Testis (tissue), 3 donors: ENCODE measurements around the gene LRRC1. TPM values are rescaled to one million over a fixed set of nuclear protein-coding genes. Genes with fewer than 3 reads are reported as not detected.

Experiments used
- DNase-seq: peaks from one replicate; pipeline ENCODE4 v3.0.0-alpha.2; 2019
- H3K27ac ChIP-seq, 2 donors: fragments of 200-600 bp; sonication (generic); one replicate each; pipeline ENCODE4 v1.5.1; 2019
- H3K27me3 ChIP-seq: fragments of 200-600 bp; sonication (generic); one replicate; pipeline ENCODE4 v1.5.1; 2019
- H3K36me3 ChIP-seq: fragments of 200-600 bp; sonication (generic); one replicate; pipeline ENCODE4 v1.5.1; 2017; ENCODE audit warnings: low read depth; ENCODE audit errors: missing control alignments
- H3K4me1 ChIP-seq: fragments of 200-600 bp; sonication (generic); one replicate; pipeline ENCODE4 v1.5.1; 2019
- H3K4me3 ChIP-seq, 2 donors: fragments of 200-600 bp; sonication (generic); one replicate each; pipeline ENCODE4 v1.5.1; 2017 to 2019
- H3K9me3 ChIP-seq: fragments of 200-600 bp; sonication (generic); one replicate; pipeline ENCODE4 v1.5.1; 2017
- CTCF ChIP-seq, 3 experiments: fragments of 450-650 bp in 2 of 3; fragments of 200-600 bp in 1 of 3; sonication (generic) in 1 of 3; IDR thresholded peaks; one replicate each; pipeline ENCODE4 v1.5.1; 2016 to 2019; ENCODE audit warnings: antibody characterized with exemption in 3 of 3, mild to moderate bottlenecking in 2 of 3, moderate library complexity in 1 of 3
- POLR2A ChIP-seq: fragments of 450-650 bp; IDR thresholded peaks from one replicate; pipeline ENCODE4 v1.6.1; 2017; ENCODE audit warnings: antibody characterized with exemption, mild to moderate bottlenecking, moderate library complexity
- WGBS, 2 donors: methylation state at CpG; one replicate each; pipeline ENCODE4 v1.1.5; 2018; 5-methylcytosine and 5-hydroxymethylcytosine counted together
- intact Hi-C: fragments of 100-400 bp; cut with DNase I; formaldehyde crosslinking; loops from one replicate; pipeline ENCODE4 v1.15.1; 2023; ENCODE audit warnings: low total_unique reads
- polyA plus RNA-seq: library from polyadenylated mRNA; stranded (reverse); fragments of 350-450 nt; fragmentation: Illumina TruSeq; extraction: RNeasy Lipid Tissue Mini Kit (QIAGEN cat#74804); gene quantifications from one replicate; pipeline ENCODE4 v1.2.3, GENCODE V29; 2014; ENCODE audit warnings: low read depth, low replicate concordance; ENCODE audit not compliant: insufficient read depth
- total RNA-seq, 2 donors: library from RNA; depleted of rRNA; stranded (reverse); fragments of >200 nt; gene quantifications; one replicate each; pipeline ENCODE4 v1.2.3, GENCODE V29; 2016

Gene LRRC1
- total and polyA plus RNA-seq, 3 donors from 2014 or later: 29.5 to 36.5 (median 34.1) TPM

DNA sequence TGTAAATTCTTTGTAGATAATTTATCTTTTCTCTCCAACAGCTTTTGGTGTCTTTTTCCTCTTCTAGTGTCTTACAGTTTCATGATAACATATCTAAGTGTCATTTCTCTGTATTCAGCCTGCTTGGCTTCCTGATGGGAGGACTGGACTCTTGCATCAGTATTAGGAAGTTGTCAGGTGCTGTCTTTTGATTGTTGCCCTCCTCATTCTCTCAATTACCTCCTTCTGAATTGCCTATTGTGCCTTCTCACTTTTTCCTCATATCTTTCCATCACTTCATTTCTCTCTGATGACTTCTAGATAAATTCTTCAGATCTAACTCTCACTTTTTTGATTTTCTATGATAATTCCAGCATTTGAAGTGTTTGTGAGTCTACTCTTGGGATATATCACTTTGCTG is 162.0 kb downstream of the LRRC1 start:
- Histone ChIP-seq H3K27me3 (no peaks in the 10 kb centered on the region), H3K27ac (no peak overlapping the region), H3K4me1 (no peaks in the 10 kb centered on the region), H3K9me3 (no peaks in the 10 kb centered on the region), H3K36me3 (no peaks in the 10 kb centered on the region), H3K4me3 (no peak overlapping the region)
- DNase-seq: no peak
- TF ChIP-seq POLR2A (no peak), CTCF (IDR thresholded peaks at IDR 0.05) (no peak)
- intact Hi-C loops: loop anchor here (10.0 kb wide), 2 partner anchors 162 to 222 kb away; partner anchors contain the start of gene LRRC1

DNA sequence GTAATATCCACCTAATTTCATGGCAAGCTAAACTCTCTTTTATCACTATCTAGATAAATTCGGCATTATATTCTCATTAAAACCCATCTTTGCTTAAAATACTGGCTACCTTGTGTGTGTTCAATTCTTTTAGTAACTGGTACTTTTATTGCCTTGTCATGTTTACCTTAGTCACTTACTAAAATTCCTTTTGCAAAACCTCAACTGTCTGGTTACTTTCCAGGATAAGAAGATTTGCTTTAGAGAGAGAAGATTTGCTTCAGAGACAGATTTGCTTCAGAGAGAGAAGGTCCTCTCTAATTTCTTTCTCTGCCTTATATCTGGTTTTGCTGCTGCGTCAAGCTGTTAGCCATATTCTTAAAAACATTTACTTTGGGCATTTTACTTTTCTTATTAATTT is 164.9 kb downstream of the LRRC1 start:
- Histone ChIP-seq H3K27ac (no peak overlapping the region), H3K4me1 (no peaks in the 10 kb centered on the region), H3K9me3 (no peaks in the 10 kb centered on the region), H3K4me3 (no peak overlapping the region), H3K27me3 (no peaks in the 10 kb centered on the region), H3K36me3 (no peaks in the 10 kb centered on the region)
- no peak for DNase-seq
- 45 to 91% methylated on average over 2 of the region's 2 CpGs for WGBS, 2 donors
- intact Hi-C loops: loop anchor here (10.0 kb wide), 2 partner anchors 165 to 225 kb away; partner anchors contain the start of gene LRRC1
- TF ChIP-seq CTCF (IDR thresholded peaks at IDR 0.05) (no peak), POLR2A (no peak)

GRCh38 chr6:53960311-53960710 is 165.5 kb downstream of the LRRC1 start:
- Histone ChIP-seq H3K4me3 (no peak overlapping the region), H3K27ac (no peak overlapping the region), H3K27me3 (no peaks in the 10 kb centered on the region), H3K4me1 (no peaks in the 10 kb centered on the region), H3K9me3 (no peaks in the 10 kb centered on the region), H3K36me3 (no peaks in the 10 kb centered on the region)
- TF ChIP-seq POLR2A (no peak), CTCF (IDR thresholded peaks at IDR 0.05) (no peak)
- 63 to 78% methylated on average over 4 of the region's 4 CpGs for WGBS, 2 donors
- intact Hi-C loops: no loop called here
- no peak for DNase-seq

GRCh38 chr6:53961679-53962370 is 167.0 kb downstream of the LRRC1 start:
- Histone ChIP-seq H3K4me3 (no peak overlapping the region), H3K36me3 (no peaks in the 10 kb centered on the region), H3K27me3 (no peaks in the 10 kb centered on the region), H3K9me3 (no peaks in the 10 kb centered on the region), H3K27ac (no peak overlapping the region), H3K4me1 (no peaks in the 10 kb centered on the region)
- 54 to 66% methylated on average over 7 of the region's 7 CpGs for WGBS, 2 donors
- intact Hi-C loops: no loop called here
- TF ChIP-seq CTCF (IDR thresholded peaks at IDR 0.05) (no peak), POLR2A (no peak)
- DNase-seq: no peak

GRCh38 chr6:53962646-53963045 is 167.8 kb downstream of the LRRC1 start:
- Histone ChIP-seq H3K27me3 (no peaks in the 10 kb centered on the region), H3K36me3 (no peaks in the 10 kb centered on the region), H3K4me1 (no peaks in the 10 kb centered on the region), H3K9me3 (no peaks in the 10 kb centered on the region), H3K27ac (no peak overlapping the region), H3K4me3 (no peak overlapping the region)
- WGBS, 2 donors: 88 to 90% methylated on average over 2 of the region's 2 CpGs
- TF ChIP-seq POLR2A (no peak), CTCF (IDR thresholded peaks at IDR 0.05) (no peak)
- intact Hi-C loops: no loop called here
- DNase-seq: no peak
